Measurements from ENCODE around the gene BEGAIN.

The BEGAIN gene

GRCh38 chr14:100599981-100600380 lies 12.8 kb upstream of the BEGAIN start:
- no peak for DNase-seq

- no peak for DNase-seq
Observed at GRCh38 chr14:100594625-100594951, 7.4 kb upstream of the BEGAIN start.

GRCh38 chr14:100593751-100594624 lies 6.8 kb upstream of the BEGAIN start:
- DNase-seq = no peak

GRCh38 chr14:100592972-100593371 lies 5.8 kb upstream of the BEGAIN start:
- DNase-seq = no peak

GRCh38 chr14:100592461-100592891 lies 5.3 kb upstream of the BEGAIN start:
- DNase-seq = no peak

- no peak for DNase-seq
Observed at GRCh38 chr14:100591453-100592371, 4.5 kb upstream of the BEGAIN start.

GRCh38 chr14:100590726-100591452 lies 3.7 kb upstream of the BEGAIN start:
- DNase-seq = no peak

- DNase-seq = no peak
Observed at GRCh38 chr14:100589760-100590469, 2.7 kb upstream of the BEGAIN start.

GRCh38 chr14:100589071-100589759 lies 2.0 kb upstream of the BEGAIN start:
- no peak for DNase-seq

- DNase-seq = no peak
Observed at GRCh38 chr14:100588671-100589070, 1.5 kb upstream of the BEGAIN start.

- no peak for DNase-seq
Observed at GRCh38 chr14:100587763-100588411, 670 bp upstream of the BEGAIN start.

- no peak for DNase-seq
Observed at GRCh38 chr14:100586403-100587085, 673 bp downstream of the BEGAIN start.

- no peak for DNase-seq
Observed at GRCh38 chr14:100586153-100586402, 1.1 kb downstream of the BEGAIN start.

- DNase-seq = no peak
Observed at GRCh38 chr14:100585448-100586152, 1.6 kb downstream of the BEGAIN start.

GRCh38 chr14:100584056-100585031 lies 2.9 kb downstream of the BEGAIN start:
- no peak for DNase-seq

GRCh38 chr14:100583245-100583644 lies 4.0 kb downstream of the BEGAIN start:
- DNase-seq = no peak

GRCh38 chr14:100582496-100583165 lies 4.6 kb downstream of the BEGAIN start:
- DNase-seq = no peak

Data from NCI-H187 treated with DMSO at 0.1 percent for 48 hours (cell line).